ENCODE results near the gene PARP11. TPM values are rescaled to one million over a fixed set of nuclear protein-coding genes. Genes with fewer than 3 reads are reported as not detected.

The PARP11 gene, protein sequence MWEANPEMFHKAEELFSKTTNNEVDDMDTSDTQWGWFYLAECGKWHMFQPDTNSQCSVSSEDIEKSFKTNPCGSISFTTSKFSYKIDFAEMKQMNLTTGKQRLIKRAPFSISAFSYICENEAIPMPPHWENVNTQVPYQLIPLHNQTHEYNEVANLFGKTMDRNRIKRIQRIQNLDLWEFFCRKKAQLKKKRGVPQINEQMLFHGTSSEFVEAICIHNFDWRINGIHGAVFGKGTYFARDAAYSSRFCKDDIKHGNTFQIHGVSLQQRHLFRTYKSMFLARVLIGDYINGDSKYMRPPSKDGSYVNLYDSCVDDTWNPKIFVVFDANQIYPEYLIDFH
- 1 to 10 TPM; 2.9 to 7.5 (median 4.9) TPM for total RNA-seq
- long read RNA-seq, partial matches to known transcripts = 0 of 1 reads
- long read RNA-seq, other reads (novel, unspliced or antisense) = 1 of 1 reads

DNA sequence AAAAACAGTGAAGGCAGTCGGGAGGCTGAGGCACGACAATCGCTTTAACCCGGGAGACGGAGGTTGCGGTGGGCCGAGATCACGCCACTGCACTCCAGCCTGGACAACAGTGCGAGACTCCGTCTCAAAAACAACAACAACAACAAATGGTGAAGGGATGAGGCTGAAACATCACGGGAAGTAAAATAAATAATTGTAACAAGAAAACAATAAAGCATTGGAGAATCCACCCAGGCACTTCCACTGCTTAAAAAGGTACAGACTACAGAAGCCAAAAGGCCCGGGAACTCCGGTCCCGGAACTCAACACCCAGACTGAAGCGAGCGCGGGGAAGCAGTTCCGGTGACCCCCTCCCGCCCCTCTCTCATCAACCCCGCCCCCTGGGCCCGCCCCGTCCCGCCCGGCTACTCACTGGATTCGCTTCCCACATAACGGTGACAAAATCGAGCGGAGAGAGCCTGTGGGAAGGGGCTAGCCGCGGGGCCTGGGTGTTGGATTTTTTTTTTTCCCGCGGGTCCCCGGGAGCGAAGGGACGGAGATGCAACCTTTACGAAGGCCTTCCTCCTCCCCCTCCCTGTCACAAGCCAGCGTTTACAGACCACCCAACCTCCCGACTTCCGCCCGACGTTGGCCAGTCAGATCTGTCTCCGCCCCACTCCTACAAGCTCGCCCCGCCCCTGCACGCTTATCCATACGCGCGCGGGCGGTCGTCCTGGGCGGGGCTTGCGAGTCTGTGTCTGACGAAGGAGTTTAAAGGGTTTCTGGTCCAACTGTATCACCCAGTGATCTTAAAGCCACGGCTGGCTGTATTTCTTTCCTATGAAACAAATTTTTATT is at the start of gene PARP11:
PARP11 (minus strand) TSS at position 600 of the 837 bp plus-strand sequence; CDS start at position 430, 170 bp downstream.
- Histone ChIP-seq H3K27ac (peak within 1 kb of the TSS; percentile 76 to 86 (median 84)), H3K9me3 (no peaks in the 10 kb centered on the region), H3K4me1 (peaks cover 0 to 10% (median 3%) of the 10 kb centered on the region in 4 donors), H3K36me3 (no peaks in the 10 kb centered on the region), H3K4me3 (peak within 1 kb of the TSS; percentile 59 to 77 (median 68)), H3K27me3 (no peaks in the 10 kb centered on the region)
- intact Hi-C loops (cut with DNase I) = no loop called here
- WGBS (ENCODE audit: insufficient coverage, low coverage, low lambda C conversion rate, missing lambda C conversion rate) = under 1% methylated on average over 37 of the region's 55 CpGs
- peak; percentile 37 for TF ChIP-seq POLR2A (IDR thresholded peaks at IDR 0.05)
- TF ChIP-seq, protein P1, sequence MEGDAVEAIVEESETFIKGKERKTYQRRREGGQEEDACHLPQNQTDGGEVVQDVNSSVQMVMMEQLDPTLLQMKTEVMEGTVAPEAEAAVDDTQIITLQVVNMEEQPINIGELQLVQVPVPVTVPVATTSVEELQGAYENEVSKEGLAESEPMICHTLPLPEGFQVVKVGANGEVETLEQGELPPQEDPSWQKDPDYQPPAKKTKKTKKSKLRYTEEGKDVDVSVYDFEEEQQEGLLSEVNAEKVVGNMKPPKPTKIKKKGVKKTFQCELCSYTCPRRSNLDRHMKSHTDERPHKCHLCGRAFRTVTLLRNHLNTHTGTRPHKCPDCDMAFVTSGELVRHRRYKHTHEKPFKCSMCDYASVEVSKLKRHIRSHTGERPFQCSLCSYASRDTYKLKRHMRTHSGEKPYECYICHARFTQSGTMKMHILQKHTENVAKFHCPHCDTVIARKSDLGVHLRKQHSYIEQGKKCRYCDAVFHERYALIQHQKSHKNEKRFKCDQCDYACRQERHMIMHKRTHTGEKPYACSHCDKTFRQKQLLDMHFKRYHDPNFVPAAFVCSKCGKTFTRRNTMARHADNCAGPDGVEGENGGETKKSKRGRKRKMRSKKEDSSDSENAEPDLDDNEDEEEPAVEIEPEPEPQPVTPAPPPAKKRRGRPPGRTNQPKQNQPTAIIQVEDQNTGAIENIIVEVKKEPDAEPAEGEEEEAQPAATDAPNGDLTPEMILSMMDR (IDR thresholded peaks at IDR 0.05) = no peak
- peak; percentile 99 to 100 (median 99) for ATAC-seq
- DNase-seq = peak; percentile 98 to 99 (median 98)

DNA sequence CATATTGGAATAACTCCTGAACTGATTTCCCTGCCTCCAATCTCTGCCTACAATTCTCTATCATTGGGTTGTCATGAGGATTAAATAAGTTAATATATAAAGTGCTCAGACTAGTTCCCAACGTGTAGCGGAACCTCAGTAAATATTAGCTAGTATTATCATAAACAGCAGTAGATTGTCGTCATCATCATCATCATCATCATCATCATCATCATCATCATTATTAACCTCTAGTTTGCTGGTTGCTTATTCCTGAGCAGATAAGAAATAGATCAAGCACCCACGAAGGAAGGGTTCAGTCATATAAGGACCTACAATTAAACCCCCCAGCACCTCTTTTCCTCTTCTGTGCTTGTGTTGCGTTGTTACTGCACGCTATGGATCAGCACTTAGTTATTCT is 48.8 kb upstream of the PARP11 start:
- 64% methylated on average over 6 of the region's 6 CpGs for WGBS (ENCODE audit: insufficient coverage, low coverage, low lambda C conversion rate, missing lambda C conversion rate)
- H3K4me1 ChIP-seq = no peaks in the 10 kb centered on the region
- no peaks in the 10 kb centered on the region for H3K36me3 ChIP-seq
- H3K27me3 ChIP-seq = peaks cover 0 to 9% of the 10 kb centered on the region in 2 donors
- H3K9me3 ChIP-seq = no peaks in the 10 kb centered on the region
- intact Hi-C loops (cut with DNase I) = no loop called here
- H3K27ac ChIP-seq = no peak overlapping the region
- ATAC-seq (no peak), DNase-seq (no peak)
- H3K4me3 ChIP-seq = no peak overlapping the region
- TF ChIP-seq, protein P1 (IDR thresholded peaks at IDR 0.05) = no peak
- TF ChIP-seq POLR2A (IDR thresholded peaks at IDR 0.05) = no peak

DNA sequence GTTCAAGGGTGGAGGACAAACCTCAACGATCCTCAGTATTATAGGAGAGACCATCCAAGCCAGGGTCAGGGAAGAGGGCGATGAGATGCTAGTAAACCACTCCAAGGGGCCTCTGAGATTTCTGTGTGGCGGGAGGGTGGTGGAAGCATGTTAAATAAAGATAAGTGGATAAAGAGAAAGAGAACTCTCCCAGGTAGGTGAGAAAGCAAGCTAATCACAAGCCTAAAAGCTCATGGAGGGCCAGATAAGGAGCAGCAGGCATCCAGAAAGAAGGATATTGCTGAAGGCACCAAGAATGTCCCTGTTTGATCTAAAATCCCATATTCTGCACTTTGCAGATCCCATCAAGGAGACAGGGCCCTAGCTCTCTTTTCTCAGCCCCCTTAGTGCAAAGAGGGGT is 48.3 kb upstream of the PARP11 start:
- no peaks in the 10 kb centered on the region for H3K36me3 ChIP-seq
- no peaks in the 10 kb centered on the region for H3K9me3 ChIP-seq
- H3K4me3 ChIP-seq = no peak overlapping the region
- H3K27ac ChIP-seq = no peak overlapping the region
- no peak for TF ChIP-seq POLR2A (IDR thresholded peaks at IDR 0.05)
- TF ChIP-seq, protein P1 (IDR thresholded peaks at IDR 0.05) = no peak
- ATAC-seq (no peak), DNase-seq (no peak)
- 73% methylated on average over 3 of the region's 3 CpGs for WGBS (ENCODE audit: insufficient coverage, low coverage, low lambda C conversion rate, missing lambda C conversion rate)
- peaks cover 0 to 9% of the 10 kb centered on the region in 2 donors for H3K27me3 ChIP-seq
- intact Hi-C loops (cut with DNase I) = no loop called here
- H3K4me1 ChIP-seq = no peaks in the 10 kb centered on the region

DNA sequence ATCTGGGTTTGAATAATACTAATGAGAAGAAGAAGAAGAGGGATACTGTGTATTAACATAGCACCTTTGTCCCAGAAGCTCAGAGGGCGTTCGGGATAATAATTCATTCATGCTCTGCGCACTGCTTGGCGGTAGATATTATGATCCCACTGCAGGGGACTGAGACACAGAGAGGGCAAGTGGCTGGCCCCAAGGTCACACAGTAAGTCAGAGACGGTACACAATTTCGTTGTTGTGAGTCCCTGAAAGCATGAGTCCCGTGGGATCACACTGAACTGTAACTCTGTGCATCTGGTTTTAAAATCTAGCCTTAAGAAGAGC is 47.9 kb upstream of the PARP11 start:
- intact Hi-C loops (cut with DNase I) = no loop called here
- TF ChIP-seq, protein P1 (IDR thresholded peaks at IDR 0.05) = no peak
- no peak for TF ChIP-seq POLR2A (IDR thresholded peaks at IDR 0.05)
- Histone ChIP-seq H3K27me3 (peaks cover 0 to 9% of the 10 kb centered on the region in 2 donors), H3K27ac (no peak overlapping the region), H3K4me3 (no peak overlapping the region), H3K9me3 (no peaks in the 10 kb centered on the region), H3K36me3 (no peaks in the 10 kb centered on the region), H3K4me1 (no peaks in the 10 kb centered on the region)
- ATAC-seq = no peak
- no peak for DNase-seq
- 79% methylated on average over 7 of the region's 7 CpGs for WGBS (ENCODE audit: insufficient coverage, low coverage, low lambda C conversion rate, missing lambda C conversion rate)

Data from right lobe of liver (tissue), 6 donors.